A172 (cell line): Measurements from ENCODE around the gene FMN1. TPM values are rescaled to one million over a fixed set of nuclear protein-coding genes. Genes with fewer than 3 reads are reported as not detected.

Experiments used
- DNase-seq: peaks from one replicate; pipeline ENCODE4 v3.0.0-alpha.2; 2015; ENCODE audit warnings: low spot score
- total RNA-seq: library from RNA; depleted of rRNA; stranded (reverse); fragments of >200 nt; shearing (Covaris generic); gene quantifications from 2 replicates; pipeline ENCODE4 v1.2.3, GENCODE V29; 2014

Gene FMN1
- total RNA-seq, 1 experiment from 2014 or later: 0.95 TPM

- no peak for DNase-seq
Measured at GRCh38 chr15:33157371-33158037, 37.0 kb downstream of the FMN1 start.

DNA sequence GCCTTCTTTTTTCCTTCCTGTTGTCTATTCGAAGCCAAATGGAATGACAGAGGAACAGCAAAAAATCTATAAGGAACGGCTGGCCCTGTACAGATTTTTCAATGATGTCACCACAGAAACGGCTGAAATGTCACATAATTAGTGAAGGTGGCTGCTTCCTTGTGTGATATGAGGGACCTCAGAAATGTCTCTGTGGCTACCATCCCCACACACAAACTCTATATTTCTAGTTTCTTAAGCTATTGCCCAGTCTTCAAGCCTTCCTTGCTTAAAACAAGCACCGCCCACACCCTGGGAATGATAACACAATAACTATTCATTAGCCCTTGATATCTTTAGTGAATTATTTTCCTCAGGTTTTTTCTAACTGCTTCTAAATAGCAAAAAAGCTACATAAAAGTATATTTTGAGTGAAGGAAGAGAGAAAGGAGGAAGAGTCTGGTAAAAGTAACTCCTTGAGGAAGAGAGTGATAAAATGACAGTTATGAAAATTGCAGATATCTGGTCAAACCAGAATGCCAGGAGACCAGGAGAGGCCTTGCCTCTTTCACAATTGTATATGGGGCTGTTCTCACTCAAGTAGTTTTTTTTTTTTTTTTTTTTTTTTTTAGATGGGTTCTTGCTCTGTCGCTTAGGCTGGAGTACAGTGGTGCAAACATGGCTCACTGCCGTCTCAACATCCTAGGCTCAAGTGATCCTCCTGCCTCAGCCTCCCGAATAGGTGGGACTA, 38.7 kb downstream of the FMN1 start:
- DNase-seq: no peak

DNA sequence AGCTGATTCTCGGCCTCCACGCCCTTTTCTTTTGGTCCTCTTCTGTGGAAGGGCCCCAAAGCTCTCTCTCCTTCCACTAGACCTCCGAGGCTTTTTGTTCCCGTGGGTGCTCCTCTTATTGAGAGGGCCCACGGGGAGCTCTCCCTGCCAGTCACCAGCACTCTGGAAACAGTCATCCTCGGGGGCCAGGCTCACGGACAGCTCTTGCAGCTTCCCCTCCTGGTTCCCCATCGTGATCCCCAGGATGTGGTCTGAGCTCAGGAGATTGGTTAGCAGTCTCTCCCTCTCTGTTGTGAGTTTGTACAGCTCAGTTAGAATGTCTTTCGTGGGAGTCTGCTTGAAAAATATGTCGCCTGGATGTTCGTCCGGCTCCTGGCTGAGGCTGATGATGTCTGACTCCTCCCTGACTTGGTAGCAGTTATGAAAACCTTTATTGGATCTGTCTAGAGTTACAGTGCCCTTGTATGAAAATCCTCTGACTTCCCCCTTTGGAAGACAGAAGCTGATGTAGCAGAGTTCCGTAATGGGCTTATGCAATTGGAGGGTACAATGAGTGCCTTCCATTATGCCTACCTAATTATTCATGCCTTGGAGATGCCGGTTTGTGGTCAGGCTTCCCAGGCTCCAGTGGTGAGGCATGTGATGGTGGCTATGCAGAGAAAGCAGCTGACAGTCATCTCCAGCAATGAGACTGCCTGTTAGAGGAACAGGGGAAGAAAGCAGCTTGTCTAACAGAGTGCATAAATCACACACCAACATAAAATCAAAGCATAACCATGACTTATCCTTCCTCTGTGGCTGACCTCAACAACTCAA, 40.0 kb downstream of the FMN1 start:
- peak; percentile 93 for DNase-seq

DNA sequence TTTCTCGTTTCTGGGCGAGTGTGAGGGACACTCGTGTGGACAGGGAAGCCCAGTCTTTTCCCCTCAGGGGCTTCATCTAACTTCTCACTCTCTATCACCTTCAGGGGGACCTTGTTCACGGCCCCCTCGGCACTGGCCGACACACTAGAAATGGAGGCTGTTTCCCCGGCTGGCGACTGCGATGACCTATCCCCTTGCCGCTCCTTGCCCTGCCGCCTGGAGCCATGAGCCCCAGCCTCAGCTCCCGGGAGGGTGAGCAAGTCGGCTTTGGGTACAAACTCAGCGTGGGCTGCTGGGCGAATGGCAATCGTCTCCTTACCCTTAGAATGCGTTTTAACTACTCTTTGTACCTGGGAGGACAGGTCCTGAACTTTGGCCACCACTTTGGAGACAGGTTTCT, 41.0 kb downstream of the FMN1 start:
- no peak for DNase-seq

DNA sequence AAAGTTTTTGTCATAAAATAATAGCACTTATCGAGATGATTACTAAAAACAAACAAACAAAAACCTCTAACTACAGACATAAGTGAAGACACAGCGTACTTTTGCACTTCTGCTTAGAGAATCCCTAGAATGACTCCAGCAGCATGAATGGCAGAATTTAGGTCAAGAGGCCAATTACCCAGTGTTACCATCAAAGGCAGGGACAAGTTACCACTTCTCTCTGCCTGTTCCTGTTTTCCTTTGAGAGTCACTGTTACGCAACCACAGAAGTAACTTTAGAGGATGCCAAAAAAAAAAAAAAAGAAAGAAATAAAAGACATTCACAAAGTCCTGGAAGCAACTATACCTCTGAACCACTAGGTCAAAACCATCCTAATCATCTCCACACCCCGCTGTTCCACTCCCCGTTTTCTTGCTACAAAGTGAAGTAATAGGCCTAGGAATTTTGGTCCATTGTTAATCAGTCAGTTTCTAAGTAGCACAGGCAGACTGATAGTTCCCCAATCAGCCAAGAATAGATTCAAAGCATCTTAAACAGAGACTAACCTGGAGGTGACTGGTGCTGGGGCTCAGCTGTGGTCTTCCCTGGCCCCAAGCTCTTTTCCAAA, 41.9 kb downstream of the FMN1 start:
- DNase-seq: no peak

- no peak for DNase-seq
Measured at GRCh38 chr15:33150971-33151370, 43.5 kb downstream of the FMN1 start.

DNA sequence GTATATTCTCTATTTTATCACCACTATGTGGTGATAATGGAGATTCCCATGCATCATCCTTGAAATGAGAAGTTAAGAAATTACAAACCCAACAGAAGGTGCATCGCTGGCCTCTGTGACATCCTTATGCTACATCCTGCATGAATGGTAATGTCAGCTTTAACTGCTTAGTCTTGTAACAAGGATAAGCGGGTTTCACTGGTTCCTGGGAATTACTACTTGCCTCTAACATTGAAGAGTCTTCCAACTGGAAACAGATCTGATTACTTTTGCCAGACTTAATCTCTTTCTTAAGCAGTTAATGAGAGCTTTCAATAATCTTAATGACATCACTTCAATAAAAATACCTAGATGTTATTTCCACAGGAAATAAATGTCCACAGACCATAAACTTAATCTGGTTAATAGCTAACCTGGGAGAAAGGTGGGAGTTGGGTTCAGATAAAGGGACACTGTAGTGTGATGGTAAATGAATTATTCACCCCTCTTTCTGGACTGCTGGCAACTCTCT, 44.0 kb downstream of the FMN1 start:
- no peak for DNase-seq

GRCh38 chr15:33149919-33150318, 44.6 kb downstream of the FMN1 start:
- DNase-seq: peak; percentile 13

GRCh38 chr15:33148129-33148751, 46.3 kb downstream of the FMN1 start:
- DNase-seq: no peak

DNA sequence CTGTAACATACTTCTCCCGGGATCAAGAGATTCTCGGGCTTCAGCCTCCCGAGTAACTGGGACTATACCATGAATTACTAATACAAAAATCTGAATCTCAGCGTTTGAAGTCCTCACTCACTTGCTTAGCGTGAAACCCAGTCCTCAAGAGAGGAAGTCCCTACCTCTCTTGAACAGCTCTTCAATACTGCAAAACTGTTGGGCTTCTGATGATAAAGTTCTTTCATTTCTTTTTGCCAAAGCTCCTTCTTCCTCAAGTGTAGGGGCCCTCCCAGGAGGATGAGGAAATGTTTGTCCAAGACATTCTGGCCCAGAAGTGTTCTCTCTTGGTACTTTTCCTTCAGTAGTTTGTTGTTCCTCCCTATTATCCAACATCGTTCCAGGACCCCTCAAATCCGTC, 48.5 kb downstream of the FMN1 start:
- DNase-seq: no peak

DNA sequence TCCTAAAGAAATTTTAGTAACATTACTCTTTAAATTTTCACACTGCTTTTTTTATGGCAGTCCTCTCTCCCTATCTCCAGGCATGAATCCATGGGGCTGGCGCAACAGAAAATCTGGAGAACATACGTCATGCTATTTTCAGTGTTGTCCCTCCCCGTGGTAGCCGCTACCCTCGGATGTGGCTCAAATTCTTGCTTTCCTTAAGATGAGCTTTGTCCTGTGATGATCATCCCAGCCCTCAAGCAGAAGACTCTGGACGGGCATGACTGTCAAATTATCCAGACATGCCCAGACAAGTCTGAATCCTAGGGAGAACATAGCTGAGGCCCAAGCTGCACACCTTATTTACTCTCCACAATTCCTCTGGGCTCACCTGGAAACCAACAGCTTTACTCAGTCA, 49.1 kb downstream of the FMN1 start:
- DNase-seq: no peak

DNA sequence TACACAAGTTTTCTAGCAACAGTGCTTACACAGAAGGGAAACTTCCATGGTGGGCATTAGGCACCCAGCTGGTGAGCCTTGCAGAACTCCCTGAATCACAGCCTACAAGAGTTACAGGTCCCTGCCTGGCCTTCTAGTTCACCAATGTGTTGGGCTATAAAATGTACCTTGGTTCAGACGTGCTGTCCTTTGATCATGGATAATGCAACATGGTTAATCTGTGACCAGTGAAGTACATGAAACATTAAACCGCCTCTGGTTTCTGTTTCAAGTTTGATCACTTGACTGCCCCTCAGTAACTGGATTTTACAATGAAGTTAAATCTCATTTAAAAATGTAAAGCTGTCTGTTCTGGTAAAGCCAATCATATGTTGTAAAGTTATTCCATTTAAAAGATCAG, 51.8 kb downstream of the FMN1 start:
- DNase-seq: no peak

- DNase-seq: no peak
Measured at GRCh38 chr15:33138000-33138399, 56.5 kb downstream of the FMN1 start.

DNA sequence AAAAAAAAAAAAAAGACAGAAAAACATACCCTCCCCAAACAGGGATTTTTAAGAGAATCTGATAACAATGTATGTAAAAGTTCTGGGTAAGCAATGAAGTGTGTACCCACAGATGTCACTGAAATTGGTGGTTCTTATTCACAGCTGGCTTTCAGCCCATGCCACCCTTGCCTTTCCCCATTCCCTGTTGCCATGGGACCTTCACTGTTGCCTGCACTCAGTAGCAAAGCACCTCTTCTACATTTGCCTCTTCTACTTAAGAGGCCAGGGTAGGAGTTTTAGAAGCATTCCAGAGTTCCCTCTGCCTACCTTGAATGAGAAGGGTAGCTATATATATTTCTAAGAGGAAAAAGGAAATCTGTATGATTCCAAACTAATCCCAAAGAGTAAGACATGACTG, 57.4 kb downstream of the FMN1 start:
- DNase-seq: no peak

- DNase-seq: no peak
Measured at GRCh38 chr15:33136353-33136752, 58.2 kb downstream of the FMN1 start.

DNA sequence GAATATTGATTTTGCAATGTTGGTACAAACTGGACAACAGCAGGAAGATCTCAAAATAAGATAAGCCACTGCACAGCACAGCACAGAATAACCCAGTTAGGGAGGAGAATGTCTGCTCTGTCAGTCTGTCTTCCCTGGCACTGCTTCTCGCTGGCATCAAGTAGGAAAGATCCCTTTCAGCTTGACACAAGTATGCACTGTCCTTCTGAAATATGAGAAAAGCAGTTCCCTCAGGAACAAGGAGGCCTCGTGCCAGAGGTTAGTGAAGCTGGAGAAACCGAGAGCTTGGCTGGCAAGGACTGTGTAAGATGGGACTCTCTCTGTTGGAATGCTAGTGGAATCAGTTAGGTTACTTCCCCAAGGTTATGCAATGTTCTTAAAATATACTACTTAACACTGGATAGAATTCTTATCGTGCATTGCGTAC, 59.1 kb downstream of the FMN1 start:
- DNase-seq: no peak

DNA sequence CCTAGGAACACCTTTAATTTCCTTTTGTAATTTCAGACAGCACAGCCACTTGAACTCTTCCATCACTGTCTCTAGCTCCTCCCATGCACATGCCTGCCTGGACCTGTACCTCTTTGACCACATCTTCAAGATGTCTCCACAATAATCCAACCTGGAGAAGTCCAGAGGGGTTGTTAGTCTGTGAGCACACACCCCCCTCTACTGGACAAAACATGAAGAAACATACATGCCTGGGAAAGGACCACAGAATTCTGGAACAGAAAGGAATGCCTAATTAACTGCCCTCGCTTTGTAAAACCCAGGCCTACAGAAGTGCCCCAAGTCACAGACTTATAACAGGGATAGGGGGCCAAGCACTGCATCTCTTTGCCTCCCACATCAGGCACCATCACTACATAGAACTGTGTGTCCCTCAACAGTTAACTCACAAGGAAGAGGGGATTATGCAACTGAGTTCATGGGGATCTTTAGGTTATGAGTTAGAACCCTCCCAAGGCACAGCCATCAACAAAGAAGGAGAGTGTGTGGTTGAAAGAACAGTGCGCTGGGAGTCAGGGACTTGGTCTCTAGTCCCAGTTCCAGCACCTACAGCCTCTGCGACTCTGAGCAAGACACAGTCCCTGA, 61.7 kb downstream of the FMN1 start:
- peak; percentile 54 for DNase-seq

DNA sequence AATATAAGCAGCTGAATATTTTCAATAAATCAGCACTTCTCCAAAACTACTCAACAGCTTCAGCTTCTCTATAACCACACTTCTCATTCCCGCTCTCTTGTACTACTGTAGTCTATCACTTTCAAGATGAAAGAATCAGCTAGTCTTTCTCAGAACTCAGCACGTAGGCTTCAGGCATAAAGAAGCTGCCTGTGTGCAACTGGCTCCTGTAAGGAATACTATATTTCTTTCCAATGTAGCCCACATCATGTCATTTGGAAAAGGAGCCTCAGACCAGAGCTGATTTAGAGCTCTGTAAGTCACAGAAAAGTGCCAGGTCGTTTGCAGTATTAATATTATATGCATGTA, 62.3 kb downstream of the FMN1 start:
- no peak for DNase-seq

- peak; percentile 60 for DNase-seq
Measured at GRCh38 chr15:33131552-33132232, 62.8 kb downstream of the FMN1 start.

DNA sequence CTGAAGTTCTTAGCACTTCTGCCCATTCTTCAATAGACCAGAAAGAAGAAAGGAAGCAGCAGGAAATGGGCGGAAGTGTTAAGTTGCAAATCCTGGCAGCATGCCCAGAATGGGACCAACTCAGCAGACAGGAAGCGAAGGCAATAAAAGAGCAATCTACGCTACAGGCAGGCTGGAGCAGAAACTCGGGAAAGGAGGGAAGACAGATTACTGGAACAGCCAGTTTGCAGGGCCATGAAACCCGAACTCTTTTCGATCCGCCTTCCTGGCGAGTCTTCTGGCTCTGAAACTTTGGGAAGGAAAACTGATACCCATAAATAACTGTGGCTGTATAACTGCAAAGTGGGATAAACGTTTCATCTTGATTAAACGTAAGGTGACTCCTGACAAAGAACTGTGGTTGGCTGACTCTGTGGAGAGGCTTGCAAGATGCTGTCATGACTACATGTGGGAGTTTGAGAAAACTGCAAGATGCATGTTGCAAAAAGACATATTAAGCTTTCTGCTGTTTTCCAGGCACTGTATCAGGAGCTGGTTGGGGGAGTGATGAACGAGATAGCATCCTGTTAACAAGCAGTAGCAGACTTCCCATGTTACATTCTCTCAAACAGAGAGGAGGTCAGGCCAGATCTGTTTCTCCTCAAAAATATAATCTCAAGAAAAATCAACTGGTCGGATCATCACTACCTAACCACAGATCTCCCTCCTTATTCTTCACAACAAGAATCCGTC, 67.8 kb downstream of the FMN1 start:
- peak; percentile 90 for DNase-seq
